Raji (cell line): ENCODE measurements around the gene MOSMO.

Experiments used
- POLR2A ChIP-seq: IDR thresholded peaks from 2 replicates; pipeline ENCODE4 v1.6.1; 2011; ENCODE audit warnings: low read depth, low read length, control low read depth; ENCODE audit not compliant: insufficient read depth

MOSMO gene

DNA sequence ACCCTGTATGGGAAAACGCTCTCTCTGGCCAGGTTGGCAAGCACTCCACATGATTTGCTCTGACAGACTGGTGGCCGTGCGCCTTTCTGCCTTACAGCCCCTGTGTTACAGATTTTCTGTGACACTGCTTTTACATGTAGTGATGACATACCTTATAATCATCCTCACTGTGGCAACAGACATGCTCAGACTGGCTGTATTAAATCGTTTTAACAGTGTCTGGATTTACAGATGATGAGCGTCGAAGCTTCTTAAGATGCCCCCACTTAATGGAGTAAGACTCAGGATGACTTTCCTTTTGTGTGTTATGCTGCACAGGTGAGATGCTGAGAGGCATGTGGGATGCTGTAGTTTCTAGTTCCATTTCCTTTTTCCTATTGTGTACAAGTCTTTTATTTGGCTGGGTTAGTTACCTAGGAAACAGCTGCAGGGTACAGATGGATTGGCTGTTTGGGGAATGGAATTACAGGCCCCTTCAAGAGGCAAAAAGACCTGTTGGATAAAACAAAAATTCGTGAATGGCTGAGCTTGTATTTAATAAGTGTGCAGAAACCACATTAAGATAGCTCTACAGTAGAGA is 63.5 kb downstream of the MOSMO start:
- no peak for TF ChIP-seq POLR2A

DNA sequence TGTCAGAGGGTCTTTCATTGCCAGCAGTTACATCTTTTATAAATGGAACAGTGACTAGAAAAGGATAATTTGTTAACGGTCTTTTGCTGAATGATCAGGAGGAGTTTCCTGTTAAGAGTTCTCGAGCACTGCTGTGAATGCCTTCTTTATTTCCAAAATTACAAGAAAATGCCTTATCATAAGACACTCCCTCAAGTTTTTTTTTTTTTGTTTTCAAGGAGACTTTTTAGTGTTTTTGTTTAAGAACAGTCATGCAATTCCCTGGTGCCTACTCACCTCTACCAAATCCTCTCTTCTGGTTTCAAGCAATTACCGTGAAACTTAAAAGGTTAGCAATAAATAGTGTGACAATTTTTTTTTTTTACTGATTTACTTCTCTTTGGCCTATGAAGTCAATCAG is 65.4 kb downstream of the MOSMO start:
- TF ChIP-seq POLR2A, result no peak

DNA sequence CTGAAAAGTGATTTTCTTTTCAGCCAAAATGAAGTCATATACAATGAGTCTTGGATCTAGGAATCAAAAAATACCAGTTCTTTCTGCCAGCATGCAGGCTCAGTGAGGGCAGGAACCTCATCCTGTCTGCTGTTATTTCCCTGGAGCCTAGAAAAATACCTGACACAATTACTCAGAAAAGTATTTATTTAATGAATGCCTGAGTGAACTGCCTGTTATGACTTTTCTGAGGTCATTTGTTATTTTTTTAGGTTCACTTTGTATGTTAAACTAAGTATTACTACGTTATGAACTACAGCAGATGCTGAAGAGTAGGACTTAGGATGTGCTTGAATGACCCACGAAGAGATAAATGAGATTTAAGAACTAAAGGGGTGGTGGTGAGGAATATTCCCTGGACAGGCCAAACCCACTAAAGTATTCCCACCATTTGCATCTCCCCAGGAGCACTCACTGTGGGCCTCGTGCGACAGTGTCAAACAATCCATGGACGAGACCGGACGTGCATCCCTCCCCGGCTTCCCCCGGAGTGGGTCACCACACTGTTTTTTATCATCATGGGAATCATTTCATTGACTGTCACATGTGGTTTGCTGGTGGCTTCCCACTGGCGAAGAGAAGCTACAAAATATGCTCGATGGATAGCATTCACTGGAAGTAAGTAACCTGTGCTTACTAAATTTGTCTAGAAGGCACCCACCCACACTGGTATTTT is 67.3 kb downstream of the MOSMO start:
- no peak for TF ChIP-seq POLR2A

DNA sequence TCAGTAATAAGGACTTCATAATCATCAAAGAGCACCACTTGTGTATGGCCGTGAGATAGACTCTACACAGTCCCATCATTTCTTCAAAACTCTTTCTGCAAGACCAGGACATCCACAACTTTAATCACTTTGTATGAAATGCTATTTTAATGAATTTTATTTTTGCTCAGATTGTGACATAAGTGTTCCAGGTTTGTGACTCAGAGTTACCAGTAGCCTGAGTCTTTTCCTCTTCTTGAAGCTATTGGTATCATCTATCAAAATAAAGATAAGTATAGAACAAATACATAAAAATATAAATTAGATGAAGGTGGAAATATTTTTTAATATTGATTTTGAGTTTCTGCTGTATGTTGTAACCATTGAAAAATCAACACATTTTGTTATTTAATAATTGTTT is 67.9 kb downstream of the MOSMO start:
- TF ChIP-seq POLR2A, result no peak

DNA sequence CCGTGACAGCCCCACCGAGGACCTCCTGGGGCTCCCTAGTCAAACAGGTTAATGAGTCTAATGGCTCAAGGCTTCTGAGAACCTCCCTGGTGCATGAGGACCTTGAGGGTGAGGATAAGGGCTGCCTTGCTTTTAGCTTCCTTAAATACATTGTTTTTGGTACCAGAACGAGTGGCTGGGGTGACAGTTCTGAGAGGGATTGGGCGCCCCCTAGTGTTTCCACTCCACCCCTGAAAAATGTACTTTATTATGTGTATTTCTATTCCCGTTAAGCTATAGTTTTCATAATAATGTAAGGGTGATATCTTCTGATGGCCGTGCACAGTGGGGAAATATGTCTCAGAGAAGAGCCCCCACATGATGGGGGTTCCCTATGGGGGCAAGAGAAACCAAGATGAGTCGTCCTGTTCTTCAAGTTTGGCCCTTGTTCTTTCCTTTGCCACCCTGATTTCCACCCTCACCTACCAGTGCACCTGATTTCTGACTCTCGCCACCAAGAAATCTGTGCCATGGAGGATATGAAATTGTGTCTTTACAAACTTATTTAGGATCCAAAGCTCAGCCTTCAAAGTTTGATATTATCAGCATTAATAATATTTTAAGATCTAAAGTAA is 69.9 kb downstream of the MOSMO start:
- no peak for TF ChIP-seq POLR2A

DNA sequence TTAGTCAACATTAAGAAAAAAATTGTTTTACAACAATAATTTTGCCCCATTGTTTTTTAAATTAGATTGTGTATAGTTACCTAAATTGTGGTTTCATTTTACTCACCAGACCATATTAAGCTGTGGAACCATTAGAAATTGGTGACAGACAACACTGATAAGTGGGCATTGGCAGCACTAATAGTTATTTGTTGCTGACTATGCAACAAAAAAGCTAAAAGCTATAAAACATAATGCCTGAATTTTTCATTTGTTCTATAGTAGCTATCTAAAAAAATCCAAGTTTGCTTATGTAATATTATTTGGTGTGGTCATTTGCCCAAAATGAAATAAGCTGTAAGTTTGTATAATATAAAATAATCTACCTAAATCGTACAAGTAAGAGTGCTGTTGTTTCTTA is 70.7 kb downstream of the MOSMO start:
- no peak for TF ChIP-seq POLR2A

DNA sequence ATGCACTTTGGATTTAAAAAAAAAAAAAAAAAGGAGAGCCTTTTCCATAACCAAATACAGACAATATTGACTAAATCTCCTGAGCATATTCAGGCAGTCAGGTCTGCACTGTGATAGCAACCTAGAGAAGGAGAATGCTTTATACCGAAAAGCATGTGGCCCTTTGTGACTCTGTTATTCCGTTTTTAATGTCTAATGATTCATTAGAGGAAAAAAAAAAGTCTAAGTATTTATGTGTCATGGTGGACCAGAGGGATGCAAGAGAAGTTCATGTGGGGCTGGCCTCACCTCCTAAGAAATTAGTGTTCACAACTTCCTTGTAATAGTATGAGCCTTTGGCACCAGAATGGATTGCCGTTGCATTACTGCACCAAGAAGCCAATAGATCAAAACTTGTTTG is 73.1 kb downstream of the MOSMO start:
- TF ChIP-seq POLR2A, result no peak

DNA sequence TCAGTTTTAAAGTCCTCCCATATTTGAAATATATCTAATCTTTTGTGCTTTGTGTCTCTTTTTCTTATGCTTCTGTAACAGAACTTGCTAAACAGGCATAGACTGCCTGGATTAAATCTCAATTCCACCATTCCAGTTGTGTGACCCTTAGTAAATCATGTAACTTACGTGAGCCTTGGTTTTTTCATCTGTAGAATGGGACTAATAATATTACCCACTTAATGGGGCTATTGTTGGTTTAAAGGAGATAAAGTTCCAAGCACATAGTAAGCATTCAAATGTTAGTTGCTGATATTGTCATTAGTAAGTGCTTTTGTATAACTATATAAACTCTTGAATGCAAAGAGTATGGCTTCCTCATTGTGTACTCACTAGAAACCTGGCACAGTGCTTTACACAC is 78.5 kb downstream of the MOSMO start:
- no peak for TF ChIP-seq POLR2A

DNA sequence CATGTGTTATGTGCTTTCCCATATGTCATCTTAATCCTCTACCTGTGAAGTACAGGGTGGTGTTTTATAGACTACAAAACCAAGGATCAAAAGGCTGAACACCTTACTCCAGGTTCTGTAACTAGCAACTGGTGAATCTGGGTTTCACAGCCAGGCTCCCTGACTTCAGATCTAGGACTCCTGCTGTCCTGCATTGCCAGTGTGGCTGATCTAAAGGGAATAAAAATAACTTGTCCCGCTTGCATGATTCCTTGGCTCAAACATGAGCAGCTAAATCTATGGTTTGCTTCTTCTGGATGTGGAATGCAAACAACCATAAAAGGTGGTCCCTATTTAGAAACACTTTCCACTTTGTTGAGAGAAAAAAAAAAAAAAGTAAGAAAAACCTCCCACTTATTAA is 80.7 kb downstream of the MOSMO start:
- no peak for TF ChIP-seq POLR2A

DNA sequence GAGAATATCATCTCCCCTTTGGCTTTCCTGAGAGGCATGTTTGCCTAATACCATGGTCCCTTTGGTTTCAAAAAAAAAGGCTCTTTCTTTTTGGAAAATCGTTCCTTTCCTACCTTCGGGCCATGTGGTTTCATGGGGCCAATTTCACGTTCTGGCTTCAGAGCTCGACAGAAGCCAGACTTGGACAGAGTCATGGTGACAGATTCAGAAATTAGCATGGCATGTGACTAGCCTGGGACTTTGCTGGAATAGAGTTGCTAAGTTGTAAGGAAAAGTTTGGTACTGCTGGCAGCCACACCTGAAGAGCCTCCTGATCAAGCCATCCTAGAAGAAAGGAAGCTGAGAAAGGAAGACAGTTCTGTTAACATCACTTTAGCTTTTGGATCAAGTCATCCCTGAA is 82.0 kb downstream of the MOSMO start:
- TF ChIP-seq POLR2A, result no peak

DNA sequence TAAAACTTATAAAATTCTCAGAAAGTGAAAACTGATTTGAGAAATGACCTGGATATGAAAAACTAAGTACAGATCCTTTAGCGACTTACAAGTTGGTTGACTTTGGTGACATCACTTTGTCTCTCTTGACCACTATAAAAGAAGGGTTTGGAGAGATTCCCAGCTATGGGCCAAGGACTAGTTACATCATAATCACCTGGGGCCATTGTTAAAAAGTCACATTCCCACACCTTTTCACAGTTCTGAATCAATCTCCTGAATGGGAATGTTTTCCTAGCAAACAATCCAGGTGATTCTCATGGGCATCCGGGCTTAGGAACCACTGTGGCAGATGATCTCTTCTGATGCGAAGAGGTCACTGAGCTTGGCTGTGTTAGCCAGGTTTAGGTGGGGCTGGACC is 83.8 kb downstream of the MOSMO start:
- TF ChIP-seq POLR2A, result no peak

DNA sequence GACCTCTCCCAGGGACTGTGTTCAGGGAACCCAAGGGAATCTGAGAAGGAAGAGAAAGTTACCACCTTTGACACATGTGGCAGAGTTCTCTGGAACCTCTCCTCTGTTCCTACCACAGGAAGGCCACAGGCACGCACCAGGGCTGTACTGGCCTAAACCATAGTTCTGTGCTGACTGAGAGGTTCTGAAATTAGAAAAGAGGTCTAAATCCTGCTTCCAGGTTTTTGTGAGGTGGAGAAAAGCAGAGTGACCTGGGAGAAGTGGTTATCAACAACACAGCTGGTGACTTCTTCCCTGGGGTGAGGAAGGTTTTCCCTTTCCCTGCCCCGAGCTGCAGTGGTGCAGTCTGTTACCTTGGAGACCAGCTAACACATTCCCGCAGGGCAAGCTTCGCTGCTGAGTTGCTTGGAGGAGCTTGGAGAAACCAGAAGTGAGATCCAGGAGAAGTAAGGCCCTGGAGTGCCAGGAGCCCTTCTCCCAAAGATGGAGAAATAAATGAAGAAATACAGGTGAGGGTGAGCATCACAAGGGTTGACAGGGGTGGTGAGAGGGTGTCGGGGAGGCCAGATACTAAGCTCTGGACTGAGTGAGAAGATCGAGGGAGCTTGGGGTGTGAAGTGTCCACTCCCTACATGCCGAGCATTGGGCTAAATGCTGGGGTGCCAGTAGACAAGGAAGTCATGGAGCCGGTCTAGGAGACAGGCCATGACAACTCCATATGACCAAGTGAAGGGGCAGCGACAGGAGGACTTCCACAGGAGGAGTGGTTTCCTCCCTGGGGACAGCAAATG is 84.4 kb downstream of the MOSMO start, which contains the start of gene VWA3A:
TSS of gene VWA3A (plus strand) at position 399 of the 791 bp plus-strand sequence. CDS start at position 496, 97 bp downstream.
- no peak for TF ChIP-seq POLR2A

DNA sequence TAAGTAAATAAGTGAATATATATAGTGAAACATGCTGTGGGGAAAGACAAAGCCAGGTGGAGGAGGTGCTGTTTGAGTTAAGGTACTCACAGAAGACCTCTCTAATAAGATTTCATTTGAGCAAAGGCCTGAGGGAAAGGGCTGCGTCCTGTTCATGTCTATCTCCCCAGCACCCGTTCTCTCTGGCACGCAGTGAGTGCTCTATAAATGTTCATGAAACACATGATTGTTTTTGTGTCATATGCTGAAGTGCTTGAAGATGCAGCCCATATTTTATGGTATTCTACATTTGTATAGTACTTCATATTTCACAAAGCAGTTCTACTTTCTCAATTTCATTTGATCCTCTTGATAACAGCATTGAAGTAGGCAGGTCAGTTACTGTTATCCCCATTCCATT is 85.4 kb downstream of the MOSMO start:
- TF ChIP-seq POLR2A, result no peak

DNA sequence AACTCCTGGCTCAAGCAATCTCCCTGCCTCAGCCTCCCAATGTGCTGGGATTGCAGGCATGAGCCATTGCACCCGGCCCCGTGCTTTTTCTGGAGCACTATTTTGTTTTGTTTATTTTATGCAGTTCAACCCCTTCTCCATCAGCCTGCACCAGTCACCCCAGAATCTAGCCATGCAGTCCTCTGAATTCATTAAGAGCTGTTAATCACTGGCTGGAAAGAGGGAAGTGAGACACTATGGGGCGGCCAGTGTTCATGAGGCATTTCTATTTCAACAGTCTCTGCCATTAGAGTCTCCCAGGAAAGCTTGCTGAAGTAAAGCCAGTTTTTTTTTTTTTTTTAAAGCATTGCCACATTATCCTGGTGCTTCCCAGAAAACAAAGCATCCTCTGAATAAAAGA is 86.1 kb downstream of the MOSMO start:
- no peak for TF ChIP-seq POLR2A

DNA sequence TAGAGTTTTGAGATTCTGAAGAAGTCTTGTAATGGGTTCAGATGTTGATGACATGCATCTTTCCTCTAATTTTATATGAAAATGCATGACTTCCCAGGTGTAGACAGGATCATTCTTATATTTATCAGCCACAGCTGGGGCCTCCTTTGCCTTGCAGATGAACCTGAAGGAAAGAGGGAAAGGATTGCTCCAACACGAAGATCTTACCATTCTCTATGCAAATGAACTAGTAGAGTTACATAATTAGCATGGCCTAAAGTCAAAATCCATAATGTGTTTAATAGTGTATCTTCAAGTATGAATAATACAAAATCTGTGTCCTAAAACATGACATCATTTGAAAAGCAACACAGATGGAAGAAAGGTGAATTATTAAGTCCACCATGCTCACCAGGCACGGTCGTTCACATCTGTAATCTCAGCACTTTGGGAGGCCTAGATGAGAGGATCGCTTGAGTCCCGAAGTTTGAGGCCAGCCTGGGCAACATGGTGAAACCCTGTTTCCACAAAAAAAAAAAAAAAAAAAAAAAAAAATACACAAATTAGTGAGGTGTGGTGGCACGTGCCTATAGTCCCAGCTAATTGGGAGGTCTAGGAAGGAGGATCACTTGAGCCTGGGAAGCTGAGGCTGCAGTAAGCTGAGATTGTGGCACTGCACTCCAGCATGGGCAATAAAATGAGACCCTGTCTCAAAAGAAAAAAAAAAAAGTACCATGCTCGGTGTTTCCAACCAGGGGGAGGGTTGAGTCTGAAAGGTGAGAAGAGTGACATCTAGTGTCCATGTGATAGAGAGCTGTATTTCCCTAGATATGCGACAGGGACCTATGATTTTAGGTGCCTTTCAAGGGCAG is 90.7 kb downstream of the MOSMO start:
- no peak for TF ChIP-seq POLR2A
